T-cell (primary cell): Measurements from ENCODE around the gene DRD4. TPM values are rescaled to one million over a fixed set of nuclear protein-coding genes. Genes with fewer than 3 reads are reported as not detected.

Experiments
- ATAC-seq, 4 experiments: fragments of 200-7000 bp in 3 of 4; fragments of 150-1000 bp in 1 of 4; cut with Tn5 transposase; replicated peaks in 1 of 4; 1 replicate in 3 of 4; 2 replicates in 1 of 4; pipeline ENCODE4 v1.10.0; 2021; ENCODE audit warnings: moderate library complexity in 3 of 4, mild to moderate bottlenecking in 2 of 4, moderate number of reproducible peaks in 1 of 4
- CTCF ChIA-PET, 2 donors: fragments of 300-600 bp; sonication (Branson Sonifier 250); formaldehyde crosslinking; loops; one replicate each; lab custom pipeline; 2022; ENCODE audit warnings: antibody characterized with exemption in 2 of 2; lab: Charles Lee
- POLR2A ChIA-PET, 2 donors: fragments of 300-600 bp; sonication (Branson Sonifier 250); formaldehyde crosslinking; loops; one replicate each; lab custom pipeline; 2022; ENCODE audit warnings: antibody characterized with exemption in 2 of 2; lab: Charles Lee
- DNase-seq, 35 experiments: peaks; one replicate each; pipeline versions ENCODE4 v3.0.0 to v3.0.0-alpha.2; 2013 to 2023
- H3K27ac ChIP-seq: one replicate; pipeline ENCODE4 v1.5.1; 2013; ENCODE audit warnings: low read length
- H3K27me3 ChIP-seq, 2 experiments: replicated peaks in 1 of 2; 1 replicate in 1 of 2; 2 replicates in 1 of 2; pipeline versions ENCODE4 v1.6.1 to v1.7.0; 2013; ENCODE audit warnings: low read length in 1 of 2, mixed read lengths in 1 of 2; ENCODE audit not compliant: control insufficient read depth in 2 of 2, insufficient read depth in 2 of 2; ENCODE audit errors: extremely low read depth in 1 of 2
- H3K36me3 ChIP-seq, 2 donors: 1 replicate in 1 of 2; 2 replicates in 1 of 2; pipeline versions ENCODE4 v1.6.1 to v1.7.0; 2013; ENCODE audit warnings: low read length in 1 of 2; ENCODE audit not compliant: control insufficient read depth in 2 of 2, insufficient read depth in 1 of 2; ENCODE audit errors: extremely low read depth in 1 of 2
- H3K4me1 ChIP-seq, 2 experiments: 1 replicate in 1 of 2; 2 replicates in 1 of 2; pipeline versions ENCODE4 v1.6.1 to v1.7.0; 2013; ENCODE audit warnings: low read length in 2 of 2, mixed read lengths in 1 of 2; ENCODE audit not compliant: insufficient read depth in 2 of 2, control insufficient read depth in 1 of 2; ENCODE audit errors: extremely low read depth in 1 of 2
- H3K4me3 ChIP-seq, 2 donors: 1 replicate in 1 of 2; 2 replicates in 1 of 2; pipeline versions ENCODE4 v1.5.1 to v1.7.0; 2013; ENCODE audit warnings: mild to moderate bottlenecking in 2 of 2, low read length in 1 of 2, moderate library complexity in 1 of 2; ENCODE audit not compliant: control insufficient read depth in 1 of 2; ENCODE audit errors: extremely low read depth in 1 of 2
- H3K9me3 ChIP-seq: 2 replicates; pipeline ENCODE4 v1.7.0; 2013
- H3K27ac Mint-ChIP-seq, 2 donors: one replicate each; pipeline ENCODE4 v1.8.0; 2020 to 2021; ENCODE audit warnings: mild to moderate bottlenecking in 2 of 2, mixed read lengths in 2 of 2
- H3K27me3 Mint-ChIP-seq, 2 donors: one replicate each; pipeline ENCODE4 v1.8.0; 2021 to 2022; ENCODE audit warnings: mixed read lengths in 2 of 2
- H3K36me3 Mint-ChIP-seq: one replicate; pipeline ENCODE4 v1.8.0; 2021; ENCODE audit warnings: mixed read lengths
- H3K4me1 Mint-ChIP-seq, 3 donors: one replicate each; pipeline ENCODE4 v1.8.0; 2020 to 2022; ENCODE audit warnings: mixed read lengths in 3 of 3, mild to moderate bottlenecking in 1 of 3
- H3K4me3 Mint-ChIP-seq, 3 donors: one replicate each; pipeline ENCODE4 v1.8.0; 2020 to 2022; ENCODE audit warnings: mild to moderate bottlenecking in 3 of 3, mixed read lengths in 3 of 3, moderate library complexity in 3 of 3
- H3K9me3 Mint-ChIP-seq, 3 donors: one replicate each; pipeline ENCODE4 v1.8.0; 2020 to 2022; ENCODE audit warnings: mixed read lengths in 3 of 3
- WGBS: methylation state at CpG from one replicate; pipeline ENCODE4 v1.1.5; 2013; ENCODE audit warnings: missing lambda C conversion rate; ENCODE audit not compliant: insufficient coverage; 5-methylcytosine and 5-hydroxymethylcytosine counted together
- total RNA-seq, 35 experiments: library from RNA in 6 of 35; stranded (reverse) in 6 of 35; fragments of 120-200 nt in 1 of 35; gene quantifications; one replicate each; pipeline versions ENCODE4 v1.2.1 to v1.2.4 and lab custom pipeline; 2013 to 2026

DRD4 gene
- total RNA-seq, 5 donors from 2014 or later (not counting 1 experiment from before 2014, with no cell fraction given): 0.49 to 1.3 (median 0.98) TPM

- ChIA-PET CTCF (no interaction called here), POLR2A (no interaction called here)
- Histone ChIP-seq H3K27me3 (peaks cover 0 to 26% of the 10 kb centered on the region in 2 experiments), H3K4me1 (peaks cover 0 to 21% of the 10 kb centered on the region in 2 experiments), H3K27ac (no peak overlapping the region), H3K4me3 (no peak overlapping the region), H3K36me3 (peaks cover 0 to under 1% of the 10 kb centered on the region in 2 donors), H3K9me3 (no peaks in the 10 kb centered on the region)
- Mint-ChIP-seq H3K4me1 (peaks cover 5 to 10% (median 9%) of the 10 kb centered on the region in 3 donors), H3K27ac (no peak overlapping the region), H3K9me3 (no peaks in the 10 kb centered on the region), H3K36me3 (no peaks in the 10 kb centered on the region), H3K4me3 (no peak overlapping the region), H3K27me3 (peaks cover 0 to 4% of the 10 kb centered on the region in 2 donors)
- WGBS: 96% methylated on average over 8 of the region's 22 CpGs
- no peak for ATAC-seq
- no peak for DNase-seq
Observed at GRCh38 chr11:619628-620050, 17.4 kb upstream of the DRD4 start.

GRCh38 chr11:620201-620600 lies 16.9 kb upstream of the DRD4 start:
- no CpG with 5 or more reads among the region's 13 CpGs for WGBS
- H3K9me3 ChIP-seq: no peaks in the 10 kb centered on the region
- H3K27me3 ChIP-seq: peaks cover 0 to 32% of the 10 kb centered on the region in 2 experiments
- no peak overlapping the region for H3K4me3 ChIP-seq
- no peak for ATAC-seq
- Mint-ChIP-seq H3K9me3 (no peaks in the 10 kb centered on the region), H3K27me3 (peaks cover under 1 to 4% of the 10 kb centered on the region in 2 donors), H3K27ac (no peak overlapping the region), H3K4me3 (no peak overlapping the region), H3K4me1 (peaks cover 5 to 10% (median 8%) of the 10 kb centered on the region in 3 donors), H3K36me3 (no peaks in the 10 kb centered on the region)
- no peak overlapping the region for H3K27ac ChIP-seq
- H3K36me3 ChIP-seq: no peaks in the 10 kb centered on the region
- CTCF ChIA-PET: no interaction called here
- POLR2A ChIA-PET: no interaction called here
- H3K4me1 ChIP-seq: peaks cover 0 to 15% of the 10 kb centered on the region in 2 experiments
- DNase-seq: no peak

DNA sequence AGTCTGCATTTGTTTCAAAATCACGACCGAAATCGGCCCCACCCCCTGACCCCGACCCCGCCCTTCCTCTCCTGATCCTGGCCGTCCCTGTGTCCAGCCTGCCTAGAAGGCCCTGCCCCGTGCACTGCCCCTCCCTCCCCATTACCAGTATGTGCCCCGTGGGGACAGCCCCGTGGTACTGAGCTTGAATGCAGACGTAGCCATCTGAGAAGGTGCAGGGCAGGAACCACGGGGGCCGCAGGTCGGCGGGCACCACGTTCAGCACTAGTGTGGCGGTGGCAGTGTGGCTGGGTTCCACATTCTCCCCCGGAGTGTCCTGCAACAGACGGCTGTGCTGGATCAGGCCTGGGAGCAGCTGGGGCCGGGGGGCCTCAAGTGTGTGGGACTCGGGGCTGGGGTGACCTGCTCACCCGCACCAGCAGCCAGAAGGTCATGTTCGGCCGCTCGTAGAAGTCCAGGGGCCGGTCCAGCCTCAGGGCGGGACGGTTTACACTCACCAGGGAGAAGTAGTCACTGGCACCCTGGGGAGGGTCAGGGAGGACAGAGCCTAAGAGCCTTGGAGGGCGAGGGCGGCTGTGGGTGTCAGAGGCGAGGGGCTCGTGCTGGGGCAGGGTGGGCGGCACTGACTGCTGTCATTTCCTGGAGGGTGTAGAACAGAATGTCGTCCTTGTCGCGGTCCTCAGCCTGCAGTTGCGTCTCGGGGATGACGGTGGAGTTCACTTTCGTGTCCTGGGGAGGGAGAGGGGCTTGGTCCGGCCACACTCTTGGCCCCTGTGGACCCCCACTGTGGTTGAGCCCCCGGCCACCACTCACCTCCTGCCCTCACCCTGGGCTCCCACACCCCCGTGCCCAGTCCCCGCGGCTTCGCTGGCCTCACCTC lies 15.9 kb upstream of the DRD4 start:
- 83% methylated on average over 39 of the region's 45 CpGs for WGBS
- no peak overlapping the region for H3K4me3 Mint-ChIP-seq

DNA sequence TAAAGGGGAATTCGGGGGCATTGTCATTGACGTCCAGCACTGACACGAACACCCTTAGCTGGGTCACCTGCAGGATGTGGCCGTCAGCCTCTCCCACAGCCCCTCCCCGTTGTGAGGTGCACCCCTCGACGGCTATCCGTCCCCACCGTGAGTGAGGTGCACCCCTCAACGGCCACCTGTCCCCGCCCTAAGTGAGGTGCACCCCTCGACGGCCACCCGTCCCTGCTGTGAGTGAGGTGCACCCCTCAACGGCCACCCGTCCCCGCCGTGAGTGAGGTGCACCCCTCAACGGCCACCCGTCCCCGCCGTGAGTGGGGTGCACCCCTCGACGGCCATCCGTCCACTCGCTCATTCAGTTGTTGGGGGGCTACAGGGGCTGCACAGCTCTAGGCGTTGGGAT lies 15.2 kb upstream of the DRD4 start:
- POLR2A ChIA-PET: no interaction called here
- no peak for ATAC-seq
- H3K9me3 Mint-ChIP-seq: no peaks in the 10 kb centered on the region
- H3K4me3 Mint-ChIP-seq: no peak overlapping the region
- H3K27ac ChIP-seq: no peak overlapping the region
- 80% methylated on average over 27 of the region's 27 CpGs for WGBS
- H3K27ac Mint-ChIP-seq: no peak overlapping the region
- H3K27me3 ChIP-seq: peaks cover 0 to 48% of the 10 kb centered on the region in 2 experiments
- H3K36me3 Mint-ChIP-seq: no peaks in the 10 kb centered on the region
- peaks cover 0 to 10% of the 10 kb centered on the region in 2 experiments for H3K4me1 ChIP-seq
- CTCF ChIA-PET: no interaction called here
- H3K27me3 Mint-ChIP-seq: peaks cover 4 to 11% of the 10 kb centered on the region in 2 donors
- H3K4me3 ChIP-seq: no peak overlapping the region
- H3K36me3 ChIP-seq: no peaks in the 10 kb centered on the region
- H3K9me3 ChIP-seq: no peaks in the 10 kb centered on the region
- no peak for DNase-seq
- H3K4me1 Mint-ChIP-seq: no peaks in the 10 kb centered on the region

More for the DNA sequence above, 15.9 kb upstream of the DRD4 start:
- peaks cover 1 to 6% (median 5%) of the 10 kb centered on the region in 3 donors for H3K4me1 Mint-ChIP-seq
- Histone ChIP-seq H3K36me3 (no peaks in the 10 kb centered on the region), H3K27ac (no peak overlapping the region), H3K4me1 (peaks cover 0 to 11% of the 10 kb centered on the region in 2 experiments), H3K4me3 (no peak overlapping the region), H3K27me3 (peaks cover 0 to 42% of the 10 kb centered on the region in 2 experiments), H3K9me3 (no peaks in the 10 kb centered on the region)
- CTCF ChIA-PET: no interaction called here
- H3K36me3 Mint-ChIP-seq: no peaks in the 10 kb centered on the region
- POLR2A ChIA-PET: no interaction called here
- H3K27ac Mint-ChIP-seq: no peak overlapping the region
- no peaks in the 10 kb centered on the region for H3K9me3 Mint-ChIP-seq
- peaks cover 4 to 10% of the 10 kb centered on the region in 2 donors for H3K27me3 Mint-ChIP-seq
- ATAC-seq (no peak), DNase-seq (no peak)

DNA sequence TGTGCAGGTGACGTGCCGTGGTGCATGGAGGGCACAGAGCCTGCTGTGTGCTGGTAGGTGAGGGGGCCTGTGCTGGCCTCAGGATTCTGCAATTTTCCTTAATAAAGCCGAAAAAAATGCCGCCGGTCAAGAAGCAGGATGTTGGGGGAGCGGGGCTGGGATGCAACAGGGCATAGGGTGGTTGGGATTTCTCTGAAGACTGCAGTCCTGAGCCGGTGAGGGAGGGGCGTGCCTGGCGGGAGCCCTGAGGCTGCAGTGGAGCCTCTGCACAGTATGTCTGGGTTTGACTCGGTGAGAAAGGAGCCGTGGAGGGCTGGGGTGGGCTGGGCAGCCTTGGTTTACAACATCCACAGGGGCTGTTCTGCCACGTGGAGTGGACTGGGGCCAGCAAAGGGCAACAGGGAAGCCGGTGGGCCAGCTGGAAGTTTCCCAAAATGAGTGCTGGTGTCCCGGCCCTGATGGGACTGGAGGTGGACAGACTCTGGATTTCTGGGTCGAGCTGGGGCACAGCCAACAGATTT lies 13.7 kb upstream of the DRD4 start:
- Histone ChIP-seq H3K27ac (no peak overlapping the region), H3K27me3 (peaks cover 0 to 59% of the 10 kb centered on the region in 2 experiments), H3K9me3 (no peaks in the 10 kb centered on the region), H3K4me1 (peaks cover 1 to 10% of the 10 kb centered on the region in 2 experiments), H3K4me3 (no peak overlapping the region), H3K36me3 (no peaks in the 10 kb centered on the region)
- DNase-seq (no peak), ATAC-seq (no peak)
- ChIA-PET POLR2A (no interaction called here), CTCF (interaction anchor here in 1 of 2 donors (0.6 kb wide), 1 partner anchor 117 kb away, joined by 3 read pairs; no protein-coding TSS in a partner anchor)
- H3K4me3 Mint-ChIP-seq: no peak overlapping the region
- H3K27ac Mint-ChIP-seq: no peak overlapping the region
- no peaks in the 10 kb centered on the region for H3K9me3 Mint-ChIP-seq
- H3K27me3 Mint-ChIP-seq: peaks cover 13 to 21% of the 10 kb centered on the region in 2 donors
- H3K4me1 Mint-ChIP-seq: peaks cover 6 to 8% (median 7%) of the 10 kb centered on the region in 3 donors
- H3K36me3 Mint-ChIP-seq: no peaks in the 10 kb centered on the region
- 88% methylated on average over 7 of the region's 15 CpGs for WGBS

DNA sequence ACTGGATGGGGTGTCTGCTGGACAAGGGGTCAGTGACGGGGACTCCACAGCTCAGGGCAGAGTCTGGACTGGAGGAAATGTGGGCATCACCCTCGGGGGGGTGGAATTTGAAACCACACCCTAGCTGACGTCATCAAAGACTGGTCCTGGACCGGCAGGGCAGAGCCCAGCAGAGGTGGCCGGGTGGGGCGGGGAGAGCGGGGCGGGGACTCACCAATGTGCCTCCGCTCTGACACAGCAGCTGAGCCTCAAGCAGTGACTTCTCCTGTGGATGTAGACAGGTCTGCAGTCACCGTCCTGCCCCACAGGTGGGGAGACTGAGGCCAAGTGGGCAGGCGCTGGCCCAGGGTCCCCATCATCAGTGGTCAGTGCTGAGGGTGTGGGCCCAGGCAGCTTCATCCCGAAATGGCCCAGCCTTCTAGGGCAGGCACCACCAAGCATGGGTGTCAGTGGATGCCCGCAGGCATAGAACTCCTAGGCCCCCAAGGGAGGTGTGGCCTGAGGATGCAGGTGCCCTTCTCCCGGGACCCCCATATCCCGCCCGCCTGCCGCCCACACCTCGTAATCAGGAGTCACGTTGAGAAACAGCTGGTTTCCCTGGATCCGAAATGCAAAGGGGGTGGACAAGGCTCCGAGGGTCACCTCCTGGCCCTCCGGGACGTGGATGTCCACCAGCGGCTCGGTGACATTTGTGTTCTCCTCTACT lies 12.9 kb upstream of the DRD4 start:
- no peak for ATAC-seq
- Mint-ChIP-seq H3K27me3 (peaks cover 18 to 28% of the 10 kb centered on the region in 2 donors), H3K36me3 (no peaks in the 10 kb centered on the region), H3K4me1 (peaks cover 14 to 16% (median 14%) of the 10 kb centered on the region in 3 donors), H3K9me3 (no peaks in the 10 kb centered on the region), H3K4me3 (no peak overlapping the region), H3K27ac (no peak overlapping the region)
- POLR2A ChIA-PET: no interaction called here
- Histone ChIP-seq H3K27me3 (peaks cover 0 to 61% of the 10 kb centered on the region in 2 experiments), H3K36me3 (no peaks in the 10 kb centered on the region), H3K4me3 (no peak overlapping the region), H3K9me3 (no peaks in the 10 kb centered on the region), H3K27ac (no peak overlapping the region), H3K4me1 (peaks cover 4 to 18% of the 10 kb centered on the region in 2 experiments)
- CTCF ChIA-PET: no interaction called here
- WGBS: 88% methylated on average over 25 of the region's 25 CpGs
- DNase-seq: no peak
